HEK293 (cell line): ENCODE results near the gene CTTN.

ENCODE experiments used
- CTCF ChIA-PET: fragments of 350-600 bp; formaldehyde crosslinking; extraction: SDS; loops from one replicate; lab custom pipeline; 2021; ENCODE audit warnings: antibody characterized with exemption; lab: Yijun Ruan, JAX
- POLR2A ChIA-PET: fragments of 300-600 bp; formaldehyde crosslinking; extraction: SDS; loops from one replicate; lab custom pipeline; 2020; ENCODE audit warnings: antibody characterized with exemption, inconsistent platforms; lab: Yijun Ruan, JAX
- H3K27ac ChIP-seq: fragments of 200-500 bp; sonication (Bioruptor generic); 2 replicates; pipeline ENCODE4 v1.5.1; 2014; ENCODE audit warnings: low read depth, low read length, control low read depth, inconsistent platforms; ENCODE audit errors: extremely low read depth
- H3K36me3 ChIP-seq, 2 experiments: fragments of 200-500 bp in 1 of 2; sonication (Bioruptor generic) in 1 of 2; 1 replicate in 1 of 2; 2 replicates in 1 of 2; pipeline ENCODE4 v1.5.1; 2014 to 2017; ENCODE audit warnings: inconsistent platforms in 2 of 2, low read length in 2 of 2; ENCODE audit not compliant: control insufficient read depth in 2 of 2, insufficient read depth in 1 of 2
- H3K4me1 ChIP-seq: fragments of 200-500 bp; sonication (Bioruptor generic); 2 replicates; pipeline ENCODE4 v1.5.1; 2014; ENCODE audit warnings: mild to moderate bottlenecking, low read length, inconsistent platforms; ENCODE audit not compliant: control insufficient read depth, insufficient read depth
- H3K4me3 ChIP-seq: 2 replicates; pipeline ENCODE4 v1.5.1; 2011; ENCODE audit warnings: low read depth, mild to moderate bottlenecking, control low read depth, low read length, moderate library complexity
- H3K9me3 ChIP-seq: fragments of 200-500 bp; sonication (Bioruptor generic); 2 replicates; pipeline ENCODE4 v1.5.1; 2014; ENCODE audit warnings: low read depth, low read length, inconsistent platforms; ENCODE audit not compliant: control insufficient read depth, insufficient read depth
- ZEB2 ChIP-seq: fragments of 450-650 bp; formaldehyde crosslinking; IDR thresholded peaks from 2 replicates; pipeline ENCODE4 v1.5.1; 2016; ENCODE audit warnings: missing biosample characterization, missing genetic modification characterization
- ZNF133 ChIP-seq: fragments of 450-650 bp; formaldehyde crosslinking; IDR thresholded peaks from 2 replicates; pipeline ENCODE4 v1.5.1; 2016; ENCODE audit warnings: missing biosample characterization, missing genetic modification characterization
- ZNF155 ChIP-seq: fragments of 450-650 bp; formaldehyde crosslinking; IDR thresholded peaks from 2 replicates; pipeline ENCODE4 v1.5.1; 2016; ENCODE audit warnings: missing biosample characterization, missing genetic modification characterization
- ZNF302 ChIP-seq: fragments of 450-650 bp; formaldehyde crosslinking; IDR thresholded peaks from 2 replicates; pipeline ENCODE4 v1.5.1; 2016; ENCODE audit warnings: missing biosample characterization, missing genetic modification characterization, low read depth
- ZNF521 ChIP-seq: fragments of 450-650 bp; formaldehyde crosslinking; IDR thresholded peaks from 2 replicates; pipeline ENCODE4 v1.5.1; 2017; ENCODE audit warnings: missing biosample characterization, mild to moderate bottlenecking, missing genetic modification characterization
- ZNF555 ChIP-seq: fragments of 450-650 bp; formaldehyde crosslinking; conservative IDR thresholded peaks from 2 replicates; pipeline ENCODE4 v1.5.1; 2017; ENCODE audit warnings: missing biosample characterization, mild to moderate bottlenecking, missing genetic modification characterization, inconsistent platforms
- ZNF624 ChIP-seq: fragments of 450-650 bp; formaldehyde crosslinking; IDR thresholded peaks from 2 replicates; pipeline ENCODE4 v1.5.1; 2017; ENCODE audit warnings: missing biosample characterization, missing genetic modification characterization
- ZNF768 ChIP-seq: fragments of 450-650 bp; formaldehyde crosslinking; IDR thresholded peaks from 2 replicates; pipeline ENCODE4 v1.5.1; 2018; ENCODE audit warnings: missing biosample characterization, mild to moderate bottlenecking, missing genetic modification characterization
- TF ChIP-seq, protein P1 (sequence below): fragments of 450-650 bp; formaldehyde crosslinking; IDR thresholded peaks from 2 replicates; pipeline ENCODE4 v1.5.1; 2016; ENCODE audit warnings: missing biosample characterization, missing genetic modification characterization
- TF ChIP-seq, protein P2 (sequence below): fragments of 450-650 bp; formaldehyde crosslinking; IDR thresholded peaks from 2 replicates; pipeline ENCODE4 v1.5.1; 2016; ENCODE audit warnings: missing biosample characterization, missing genetic modification characterization
- TF ChIP-seq, protein P3 (sequence below): fragments of 450-650 bp; formaldehyde crosslinking; IDR thresholded peaks from 2 replicates; pipeline ENCODE4 v1.5.1; 2016; ENCODE audit warnings: missing biosample characterization, missing genetic modification characterization, borderline replicate concordance
- TF ChIP-seq, protein P4 (sequence below): fragments of 450-650 bp; formaldehyde crosslinking; IDR thresholded peaks from 2 replicates; pipeline ENCODE4 v1.5.1; 2016; ENCODE audit warnings: missing biosample characterization, missing genetic modification characterization

The CTTN gene

DNA sequence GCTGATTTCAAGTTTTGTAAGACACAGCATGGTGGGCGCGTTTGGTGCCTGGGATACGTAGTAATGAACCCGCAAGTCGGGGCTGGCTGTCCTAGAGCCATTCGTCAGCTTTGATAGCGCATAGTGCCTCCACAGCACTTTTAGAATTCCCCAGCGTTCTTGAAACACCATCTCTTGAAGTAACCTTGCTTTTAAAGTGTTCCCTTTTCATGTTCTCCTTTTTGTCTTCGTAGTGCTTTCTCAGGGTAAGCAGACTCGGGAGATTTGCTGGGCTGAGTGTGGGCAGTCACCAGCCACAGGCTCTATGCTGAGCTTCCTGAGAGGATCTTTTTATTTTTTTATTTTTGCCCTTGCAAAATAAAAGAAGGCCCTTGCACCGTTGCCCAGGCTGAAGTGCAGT is 39.6 kb upstream of the CTTN start:
- Histone ChIP-seq H3K4me1 (no peaks in the 10 kb centered on the region), H3K27ac (no peak overlapping the region), H3K36me3 (peaks cover 7 to 97% of the 10 kb centered on the region in 2 experiments; a peak in 2 of 3 replicates), H3K4me3 (no peak overlapping the region), H3K9me3 (no peaks in the 10 kb centered on the region)
- ChIA-PET CTCF (no interaction called here), POLR2A (no interaction called here)
- no peak for TF ChIP-seq ZEB2 (tag by site-specific recombination)
- no peak for TF ChIP-seq ZNF302 (tag by site-specific recombination)
- TF ChIP-seq ZNF555 (tag by site-specific recombination) = no peak

DNA sequence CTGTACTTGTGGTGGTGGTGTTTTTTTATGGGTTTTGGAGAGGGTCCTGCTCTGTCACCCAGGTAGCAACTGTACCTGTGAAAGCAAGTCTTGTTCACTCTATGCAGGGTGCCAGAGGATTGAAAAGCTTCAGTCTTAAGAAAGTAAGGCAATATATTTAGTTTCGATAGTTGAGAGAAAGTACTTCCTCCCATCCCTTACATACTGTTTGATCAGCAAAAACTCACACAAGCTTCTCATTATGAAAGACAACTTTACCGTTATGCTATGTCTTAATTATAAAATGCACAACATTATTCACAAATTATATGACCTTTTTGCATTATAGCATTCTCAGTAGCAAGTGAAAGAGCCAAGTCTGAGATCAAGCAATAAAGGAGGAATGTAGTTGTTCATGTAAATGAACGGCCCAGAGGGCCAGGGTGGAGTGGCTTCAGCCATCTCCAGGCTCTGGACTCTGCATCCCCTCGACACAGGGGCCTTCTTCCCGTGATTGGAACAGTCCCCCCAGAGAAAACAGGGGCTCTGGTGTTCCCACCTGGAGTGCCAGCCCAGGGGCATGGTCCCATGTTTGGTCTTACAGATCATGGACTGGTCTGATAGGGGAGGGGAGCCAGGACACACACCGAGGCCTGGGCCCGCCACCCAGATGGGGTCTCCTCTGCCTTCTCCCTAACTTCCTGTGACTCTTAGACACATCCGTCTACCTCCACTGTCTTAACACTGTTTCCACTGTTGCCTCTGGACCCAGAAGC is 38.7 kb upstream of the CTTN start:
- TF ChIP-seq, protein P1, sequence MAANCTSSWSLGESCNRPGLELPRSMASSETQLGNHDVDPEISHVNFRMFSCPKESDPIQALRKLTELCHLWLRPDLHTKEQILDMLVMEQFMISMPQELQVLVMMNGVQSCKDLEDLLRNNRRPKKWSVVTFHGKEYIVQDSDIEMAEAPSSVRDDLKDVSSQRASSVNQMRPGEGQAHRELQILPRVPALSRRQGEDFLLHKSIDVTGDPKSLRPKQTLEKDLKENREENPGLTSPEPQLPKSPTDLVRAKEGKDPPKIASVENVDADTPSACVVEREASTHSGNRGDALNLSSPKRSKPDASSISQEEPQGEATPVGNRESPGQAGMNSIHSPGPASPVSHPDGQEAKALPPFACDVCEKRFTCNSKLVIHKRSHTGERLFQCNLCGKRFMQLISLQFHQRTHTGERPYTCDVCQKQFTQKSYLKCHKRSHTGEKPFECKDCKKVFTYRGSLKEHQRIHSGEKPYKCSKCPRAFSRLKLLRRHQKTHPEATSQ (tag by site-specific recombination) = no peak
- TF ChIP-seq, protein P2, sequence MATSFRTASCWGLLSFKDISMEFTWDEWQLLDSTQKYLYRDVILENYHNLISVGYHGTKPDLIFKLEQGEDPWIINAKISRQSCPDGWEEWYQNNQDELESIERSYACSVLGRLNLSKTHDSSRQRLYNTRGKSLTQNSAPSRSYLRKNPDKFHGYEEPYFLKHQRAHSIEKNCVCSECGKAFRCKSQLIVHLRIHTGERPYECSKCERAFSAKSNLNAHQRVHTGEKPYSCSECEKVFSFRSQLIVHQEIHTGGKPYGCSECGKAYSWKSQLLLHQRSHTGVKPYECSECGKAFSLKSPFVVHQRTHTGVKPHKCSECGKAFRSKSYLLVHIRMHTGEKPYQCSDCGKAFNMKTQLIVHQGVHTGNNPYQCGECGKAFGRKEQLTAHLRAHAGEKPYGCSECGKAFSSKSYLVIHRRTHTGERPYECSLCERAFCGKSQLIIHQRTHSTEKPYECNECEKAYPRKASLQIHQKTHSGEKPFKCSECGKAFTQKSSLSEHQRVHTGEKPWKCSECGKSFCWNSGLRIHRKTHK (tag by site-specific recombination) = no peak
- TF ChIP-seq, protein P3, sequence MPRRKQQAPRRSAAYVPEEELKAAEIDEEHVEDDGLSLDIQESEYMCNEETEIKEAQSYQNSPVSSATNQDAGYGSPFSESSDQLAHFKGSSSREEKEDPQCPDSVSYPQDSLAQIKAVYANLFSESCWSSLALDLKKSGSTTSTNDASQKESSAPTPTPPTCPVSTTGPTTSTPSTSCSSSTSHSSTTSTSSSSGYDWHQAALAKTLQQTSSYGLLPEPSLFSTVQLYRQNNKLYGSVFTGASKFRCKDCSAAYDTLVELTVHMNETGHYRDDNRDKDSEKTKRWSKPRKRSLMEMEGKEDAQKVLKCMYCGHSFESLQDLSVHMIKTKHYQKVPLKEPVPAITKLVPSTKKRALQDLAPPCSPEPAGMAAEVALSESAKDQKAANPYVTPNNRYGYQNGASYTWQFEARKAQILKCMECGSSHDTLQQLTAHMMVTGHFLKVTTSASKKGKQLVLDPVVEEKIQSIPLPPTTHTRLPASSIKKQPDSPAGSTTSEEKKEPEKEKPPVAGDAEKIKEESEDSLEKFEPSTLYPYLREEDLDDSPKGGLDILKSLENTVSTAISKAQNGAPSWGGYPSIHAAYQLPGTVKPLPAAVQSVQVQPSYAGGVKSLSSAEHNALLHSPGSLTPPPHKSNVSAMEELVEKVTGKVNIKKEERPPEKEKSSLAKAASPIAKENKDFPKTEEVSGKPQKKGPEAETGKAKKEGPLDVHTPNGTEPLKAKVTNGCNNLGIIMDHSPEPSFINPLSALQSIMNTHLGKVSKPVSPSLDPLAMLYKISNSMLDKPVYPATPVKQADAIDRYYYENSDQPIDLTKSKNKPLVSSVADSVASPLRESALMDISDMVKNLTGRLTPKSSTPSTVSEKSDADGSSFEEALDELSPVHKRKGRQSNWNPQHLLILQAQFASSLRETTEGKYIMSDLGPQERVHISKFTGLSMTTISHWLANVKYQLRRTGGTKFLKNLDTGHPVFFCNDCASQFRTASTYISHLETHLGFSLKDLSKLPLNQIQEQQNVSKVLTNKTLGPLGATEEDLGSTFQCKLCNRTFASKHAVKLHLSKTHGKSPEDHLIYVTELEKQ (tag by site-specific recombination) = no peak
- no peak for TF ChIP-seq ZNF624 (tag by site-specific recombination)
- TF ChIP-seq, protein P4, sequence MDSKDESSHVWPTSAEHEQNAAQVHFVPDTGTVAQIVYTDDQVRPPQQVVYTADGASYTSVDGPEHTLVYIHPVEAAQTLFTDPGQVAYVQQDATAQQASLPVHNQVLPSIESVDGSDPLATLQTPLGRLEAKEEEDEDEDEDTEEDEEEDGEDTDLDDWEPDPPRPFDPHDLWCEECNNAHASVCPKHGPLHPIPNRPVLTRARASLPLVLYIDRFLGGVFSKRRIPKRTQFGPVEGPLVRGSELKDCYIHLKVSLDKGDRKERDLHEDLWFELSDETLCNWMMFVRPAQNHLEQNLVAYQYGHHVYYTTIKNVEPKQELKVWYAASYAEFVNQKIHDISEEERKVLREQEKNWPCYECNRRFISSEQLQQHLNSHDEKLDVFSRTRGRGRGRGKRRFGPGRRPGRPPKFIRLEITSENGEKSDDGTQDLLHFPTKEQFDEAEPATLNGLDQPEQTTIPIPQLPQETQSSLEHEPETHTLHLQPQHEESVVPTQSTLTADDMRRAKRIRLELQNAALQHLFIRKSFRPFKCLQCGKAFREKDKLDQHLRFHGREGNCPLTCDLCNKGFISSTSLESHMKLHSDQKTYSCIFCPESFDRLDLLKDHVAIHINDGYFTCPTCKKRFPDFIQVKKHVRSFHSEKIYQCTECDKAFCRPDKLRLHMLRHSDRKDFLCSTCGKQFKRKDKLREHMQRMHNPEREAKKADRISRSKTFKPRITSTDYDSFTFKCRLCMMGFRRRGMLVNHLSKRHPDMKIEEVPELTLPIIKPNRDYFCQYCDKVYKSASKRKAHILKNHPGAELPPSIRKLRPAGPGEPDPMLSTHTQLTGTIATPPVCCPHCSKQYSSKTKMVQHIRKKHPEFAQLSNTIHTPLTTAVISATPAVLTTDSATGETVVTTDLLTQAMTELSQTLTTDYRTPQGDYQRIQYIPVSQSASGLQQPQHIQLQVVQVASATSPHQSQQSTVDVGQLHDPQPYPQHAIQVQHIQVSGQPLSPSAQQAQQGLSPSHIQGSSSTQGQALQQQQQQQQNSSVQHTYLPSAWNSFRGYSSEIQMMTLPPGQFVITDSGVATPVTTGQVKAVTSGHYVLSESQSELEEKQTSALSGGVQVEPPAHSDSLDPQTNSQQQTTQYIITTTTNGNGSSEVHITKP = no peak
- no peak for TF ChIP-seq ZNF521 (tag by site-specific recombination)
- TF ChIP-seq ZNF133 (tag by site-specific recombination) = no peak
- no peak for TF ChIP-seq ZNF155 (tag by site-specific recombination)
- TF ChIP-seq ZNF768 (tag by site-specific recombination) = no peak
- Histone ChIP-seq H3K4me3 (no peak overlapping the region), H3K9me3 (no peaks in the 10 kb centered on the region), H3K36me3 (peaks cover 9 to 97% of the 10 kb centered on the region in 2 experiments; a peak in 2 of 3 replicates), H3K4me1 (no peaks in the 10 kb centered on the region), H3K27ac (no peak overlapping the region)
- ChIA-PET CTCF (no interaction called here), POLR2A (no interaction called here)
